HFF-Myc (cell line): Measurements from ENCODE around the gene CHMP5.

Experiments
- DNase-seq: peaks from one replicate; pipeline ENCODE4 v3.0.0-alpha.2; 2011; ENCODE audit warnings: low read depth; ENCODE audit errors: extremely low read depth
- H3K4me3 ChIP-seq: replicated peaks from 2 replicates; pipeline ENCODE4 v1.5.1; 2011; ENCODE audit warnings: low read depth, mild to moderate bottlenecking, control low read depth, low read length
- TF ChIP-seq, protein P1 (sequence below): IDR thresholded peaks from 2 replicates; pipeline ENCODE4 v1.5.1; 2012; ENCODE audit warnings: mild to moderate bottlenecking, low read depth, low read length, control low read depth; ENCODE audit errors: missing control alignments

CHMP5 gene

DNA sequence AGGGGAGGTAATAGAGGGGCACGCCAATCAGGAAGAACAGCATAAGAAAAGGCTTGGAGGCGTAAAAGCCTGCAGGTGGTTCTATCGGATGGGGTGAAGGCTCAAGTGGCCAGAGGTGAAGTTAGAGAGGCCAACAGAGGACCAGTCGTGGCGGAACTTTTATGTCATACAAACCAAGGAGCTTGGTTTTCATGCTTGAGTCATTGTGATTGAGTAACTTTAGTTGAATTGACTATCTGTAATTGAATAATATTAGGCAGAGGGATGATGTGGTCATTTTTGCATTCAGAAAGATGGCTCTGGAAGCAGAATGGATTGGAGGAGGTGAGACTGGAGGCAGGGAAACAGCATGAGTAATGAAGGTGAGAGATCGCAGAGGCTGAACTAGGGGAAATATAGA lies 32.0 kb upstream of the CHMP5 start:
- no peak for DNase-seq
- TF ChIP-seq, protein P1, sequence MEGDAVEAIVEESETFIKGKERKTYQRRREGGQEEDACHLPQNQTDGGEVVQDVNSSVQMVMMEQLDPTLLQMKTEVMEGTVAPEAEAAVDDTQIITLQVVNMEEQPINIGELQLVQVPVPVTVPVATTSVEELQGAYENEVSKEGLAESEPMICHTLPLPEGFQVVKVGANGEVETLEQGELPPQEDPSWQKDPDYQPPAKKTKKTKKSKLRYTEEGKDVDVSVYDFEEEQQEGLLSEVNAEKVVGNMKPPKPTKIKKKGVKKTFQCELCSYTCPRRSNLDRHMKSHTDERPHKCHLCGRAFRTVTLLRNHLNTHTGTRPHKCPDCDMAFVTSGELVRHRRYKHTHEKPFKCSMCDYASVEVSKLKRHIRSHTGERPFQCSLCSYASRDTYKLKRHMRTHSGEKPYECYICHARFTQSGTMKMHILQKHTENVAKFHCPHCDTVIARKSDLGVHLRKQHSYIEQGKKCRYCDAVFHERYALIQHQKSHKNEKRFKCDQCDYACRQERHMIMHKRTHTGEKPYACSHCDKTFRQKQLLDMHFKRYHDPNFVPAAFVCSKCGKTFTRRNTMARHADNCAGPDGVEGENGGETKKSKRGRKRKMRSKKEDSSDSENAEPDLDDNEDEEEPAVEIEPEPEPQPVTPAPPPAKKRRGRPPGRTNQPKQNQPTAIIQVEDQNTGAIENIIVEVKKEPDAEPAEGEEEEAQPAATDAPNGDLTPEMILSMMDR: no peak
- H3K4me3 ChIP-seq: no peak overlapping the region

DNA sequence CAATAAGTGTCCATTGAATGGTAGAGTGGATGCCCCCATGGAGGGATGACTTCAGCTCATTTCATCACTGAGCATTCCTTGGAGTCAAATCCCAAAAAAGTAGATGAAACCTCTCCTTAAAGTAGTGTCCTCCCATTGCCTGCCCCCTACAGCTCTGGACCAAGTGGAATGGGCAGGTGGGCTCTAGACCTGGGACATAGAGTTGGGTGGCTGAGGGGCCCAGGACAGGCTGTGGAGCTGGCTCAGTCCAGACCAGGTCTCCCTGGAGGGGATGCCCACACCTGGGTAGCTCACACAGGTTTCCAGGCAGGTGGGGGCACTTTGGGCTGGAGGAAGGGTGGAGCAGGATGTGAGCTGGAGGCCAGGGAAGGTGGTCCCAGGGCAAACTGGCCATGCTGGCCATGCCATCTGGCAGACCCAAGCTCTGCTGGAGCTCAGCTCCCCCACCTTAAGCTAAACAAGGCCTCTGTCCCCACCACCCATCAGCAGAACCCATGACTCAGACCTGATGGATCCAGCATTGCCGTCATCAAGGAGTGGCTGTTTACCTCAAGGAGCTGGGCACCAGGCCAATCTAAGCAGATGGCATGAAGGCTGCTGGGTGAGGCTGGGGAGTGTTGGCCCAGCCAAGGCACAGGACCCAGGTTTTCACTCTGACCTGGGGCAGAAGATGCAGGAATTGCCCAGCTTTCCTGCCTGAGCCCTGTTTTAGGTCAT lies 31.1 kb upstream of the CHMP5 start:
- peak; percentile 73 for DNase-seq
- TF ChIP-seq, protein P1: no peak
- H3K4me3 ChIP-seq: no peak overlapping the region

DNA sequence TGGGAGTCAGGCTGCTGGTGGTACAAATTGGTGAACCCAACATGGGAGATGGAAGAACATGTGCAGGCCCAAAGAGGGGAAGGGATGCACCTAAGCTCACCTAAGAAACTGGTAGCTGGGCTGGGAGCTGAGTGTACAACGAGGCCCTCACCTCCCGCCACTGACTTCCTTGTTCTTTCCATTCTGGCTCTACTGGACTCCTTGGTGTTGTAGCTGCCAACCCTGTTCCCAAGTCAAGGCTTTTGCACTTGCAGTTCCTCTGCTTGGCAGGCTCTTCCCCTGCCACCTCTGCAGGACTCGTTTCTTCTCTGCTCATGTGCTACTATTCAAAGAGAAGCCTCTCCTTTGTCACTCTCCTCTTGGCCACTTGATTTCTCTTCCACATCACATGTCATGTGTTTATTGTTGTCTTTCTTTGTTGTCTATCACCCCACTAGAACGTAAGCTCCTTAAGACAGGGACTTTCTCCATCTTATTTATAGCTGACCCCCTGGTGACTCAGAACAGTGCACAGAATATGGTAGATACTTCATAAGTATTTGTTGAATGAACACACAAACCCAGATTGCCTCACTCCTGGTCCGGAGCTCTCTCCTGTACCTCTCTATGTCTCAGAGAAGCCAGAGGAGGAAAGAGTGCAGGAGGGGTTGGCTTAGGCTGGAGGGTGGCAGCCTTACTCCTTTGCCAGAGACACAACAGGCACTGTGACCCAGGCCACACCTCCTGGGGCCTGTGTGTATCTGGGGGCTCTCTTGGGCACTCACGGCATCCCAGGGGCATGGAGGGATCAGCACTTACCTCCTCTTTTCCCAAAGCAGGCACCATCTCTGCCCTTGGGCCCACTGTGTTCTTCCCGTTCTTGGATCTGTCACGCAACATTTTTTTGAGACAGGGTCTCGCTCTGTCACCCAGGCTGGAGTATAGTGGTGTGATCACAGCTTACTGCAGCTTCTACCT lies 30.1 kb upstream of the CHMP5 start:
- no peak overlapping the region for H3K4me3 ChIP-seq
- DNase-seq: no peak
- TF ChIP-seq, protein P1: no peak

DNA sequence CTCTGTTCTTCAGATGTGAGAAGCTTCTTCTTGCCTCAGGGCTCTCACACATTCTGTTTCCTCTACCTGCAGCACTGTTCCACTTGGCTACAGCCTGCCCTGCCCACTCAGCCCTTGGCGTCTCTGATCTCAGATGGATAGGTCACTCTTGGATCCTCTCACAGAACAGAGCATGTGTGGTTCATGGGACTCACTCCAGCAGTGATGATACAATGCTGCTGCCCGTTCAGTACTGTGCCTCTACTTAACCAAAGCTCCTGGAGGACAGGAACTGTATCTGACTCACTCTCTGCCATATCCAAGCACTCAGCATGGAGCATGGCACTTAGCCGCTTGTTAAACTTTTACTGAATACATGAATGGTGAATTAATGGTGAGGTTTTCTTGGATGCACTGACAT lies 28.3 kb upstream of the CHMP5 start:
- no peak for DNase-seq
- TF ChIP-seq, protein P1: no peak
- no peak overlapping the region for H3K4me3 ChIP-seq

DNA sequence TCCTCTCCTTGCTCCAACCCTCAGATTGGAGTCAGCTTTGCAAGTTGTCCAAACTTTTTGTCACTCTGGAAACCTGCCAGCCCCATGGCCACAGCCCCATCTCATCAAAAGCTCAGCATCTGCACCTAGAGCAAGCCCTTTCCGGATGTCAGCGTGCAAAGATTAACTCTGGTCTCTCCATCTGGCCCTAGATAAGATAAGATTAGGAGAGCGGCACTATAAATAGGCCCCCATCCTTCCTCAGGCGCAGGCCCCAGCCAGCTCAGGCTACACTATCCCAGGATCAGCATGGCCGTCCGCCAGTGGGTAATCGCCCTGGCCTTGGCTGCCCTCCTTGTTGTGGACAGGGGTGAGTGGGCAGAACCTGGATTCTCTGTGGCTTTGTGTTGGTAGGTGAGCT lies 24.9 kb upstream of the CHMP5 start, which contains the start of gene SPINK4:
SPINK4 (plus strand) TSS at position 247 of the 400 bp plus-strand sequence; CDS start at position 289, 42 bp downstream.
- no peak for DNase-seq
- no peak within 1 kb of the TSS for H3K4me3 ChIP-seq
- TF ChIP-seq, protein P1: no peak

DNA sequence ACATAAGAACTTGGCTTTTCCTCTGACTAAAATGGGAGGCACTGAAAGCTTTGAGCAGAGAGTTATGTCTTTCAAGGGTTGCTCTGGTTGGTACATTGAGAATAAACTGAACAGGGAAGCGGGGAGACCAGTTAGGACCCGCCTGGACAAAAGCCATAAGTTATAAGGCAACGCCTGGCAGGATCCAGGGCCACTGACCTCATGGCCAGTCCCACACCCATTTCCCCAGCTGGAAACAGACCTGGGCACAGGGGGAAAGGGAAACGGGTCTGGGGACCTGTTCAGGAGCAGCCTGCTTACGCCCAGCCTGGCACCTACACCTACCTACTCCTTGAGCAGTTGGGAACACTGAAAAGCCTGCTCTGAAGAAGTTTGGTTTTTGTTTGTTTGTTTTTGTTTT lies 23.6 kb upstream of the CHMP5 start:
- no peak for DNase-seq
- H3K4me3 ChIP-seq: no peak overlapping the region
- TF ChIP-seq, protein P1: no peak
